Parathyroid adenoma (tissue), 2 donors: ENCODE data around the gene KLF12.

Experiments used
- H2AFZ ChIP-seq: fragments of 300-600 bp; sonication (generic); one replicate; pipeline ENCODE4 v1.7.0; 2017; ENCODE audit warnings: antibody characterized with exemption, mild to moderate bottlenecking
- H3K27ac ChIP-seq: fragments of 300-600 bp; sonication (generic); one replicate; pipeline ENCODE4 v1.7.0; 2017
- H3K27me3 ChIP-seq: fragments of 300-600 bp; sonication (generic); one replicate; pipeline ENCODE4 v1.7.0; 2017; ENCODE audit warnings: low read length; ENCODE audit not compliant: control insufficient read depth, insufficient read depth
- H3K36me3 ChIP-seq: fragments of 300-600 bp; sonication (generic); one replicate; pipeline ENCODE4 v1.7.0; 2017; ENCODE audit warnings: low read length; ENCODE audit not compliant: control insufficient read depth, insufficient read depth
- H3K4me1 ChIP-seq: fragments of 300-600 bp; sonication (generic); one replicate; pipeline ENCODE4 v1.7.0; 2017; ENCODE audit warnings: control low read depth
- H3K4me2 ChIP-seq: fragments of 300-600 bp; sonication (generic); one replicate; pipeline ENCODE4 v1.7.0; 2017; ENCODE audit warnings: low read length
- H3K4me3 ChIP-seq: fragments of 300-600 bp; sonication (generic); one replicate; pipeline ENCODE4 v1.7.0; 2017; ENCODE audit warnings: low read depth, low read length
- H3K79me2 ChIP-seq: fragments of 300-600 bp; sonication (generic); one replicate; pipeline ENCODE4 v1.7.0; 2017; ENCODE audit warnings: control low read depth
- H3K9ac ChIP-seq: fragments of 300-600 bp; sonication (generic); one replicate; pipeline ENCODE4 v1.7.0; 2017; ENCODE audit warnings: mild to moderate bottlenecking
- H3K9me3 ChIP-seq: fragments of 300-600 bp; sonication (generic); one replicate; pipeline ENCODE4 v1.7.0; 2017; ENCODE audit warnings: low read length; ENCODE audit not compliant: control insufficient read depth
- TF ChIP-seq, protein P1 (sequence below): fragments of 300-600 bp; sonication (generic); IDR thresholded peaks from one replicate; pipeline ENCODE4 v1.7.0; 2017; ENCODE audit warnings: antibody characterized with exemption, mild to moderate bottlenecking
- donor health status: primary hyperparathyroidism.

The KLF12 gene

DNA sequence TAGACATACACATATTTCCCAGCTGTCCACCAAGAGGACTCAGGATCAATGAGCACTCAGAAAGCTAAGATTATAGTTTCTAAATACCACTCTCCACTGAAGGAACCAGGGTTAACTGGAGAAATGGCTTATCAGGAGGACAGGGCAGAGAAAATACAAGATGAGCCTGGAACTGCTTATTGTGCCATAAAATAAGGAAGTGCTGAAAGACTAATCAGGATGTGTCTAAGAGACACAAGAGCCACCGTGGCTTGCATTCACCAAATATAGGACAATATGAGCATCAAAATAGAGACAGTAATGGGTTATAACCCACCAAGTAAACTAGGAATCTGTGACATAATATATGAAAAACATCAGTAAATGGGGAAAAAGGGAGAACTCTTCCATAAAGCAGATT, 32.8 kb downstream of the KLF12 start:
- Histone ChIP-seq H3K27me3 (no peaks in the 10 kb centered on the region), H3K36me3 (no peaks in the 10 kb centered on the region), H3K9ac (no peak overlapping the region), H3K27ac (no peak overlapping the region), H3K4me2 (no peak overlapping the region), H3K4me3 (no peak overlapping the region), H2AFZ (no peak overlapping the region), H3K4me1 (no peaks in the 10 kb centered on the region), H3K9me3 (no peaks in the 10 kb centered on the region), H3K79me2 (no peaks in the 10 kb centered on the region)
- TF ChIP-seq, protein P1, sequence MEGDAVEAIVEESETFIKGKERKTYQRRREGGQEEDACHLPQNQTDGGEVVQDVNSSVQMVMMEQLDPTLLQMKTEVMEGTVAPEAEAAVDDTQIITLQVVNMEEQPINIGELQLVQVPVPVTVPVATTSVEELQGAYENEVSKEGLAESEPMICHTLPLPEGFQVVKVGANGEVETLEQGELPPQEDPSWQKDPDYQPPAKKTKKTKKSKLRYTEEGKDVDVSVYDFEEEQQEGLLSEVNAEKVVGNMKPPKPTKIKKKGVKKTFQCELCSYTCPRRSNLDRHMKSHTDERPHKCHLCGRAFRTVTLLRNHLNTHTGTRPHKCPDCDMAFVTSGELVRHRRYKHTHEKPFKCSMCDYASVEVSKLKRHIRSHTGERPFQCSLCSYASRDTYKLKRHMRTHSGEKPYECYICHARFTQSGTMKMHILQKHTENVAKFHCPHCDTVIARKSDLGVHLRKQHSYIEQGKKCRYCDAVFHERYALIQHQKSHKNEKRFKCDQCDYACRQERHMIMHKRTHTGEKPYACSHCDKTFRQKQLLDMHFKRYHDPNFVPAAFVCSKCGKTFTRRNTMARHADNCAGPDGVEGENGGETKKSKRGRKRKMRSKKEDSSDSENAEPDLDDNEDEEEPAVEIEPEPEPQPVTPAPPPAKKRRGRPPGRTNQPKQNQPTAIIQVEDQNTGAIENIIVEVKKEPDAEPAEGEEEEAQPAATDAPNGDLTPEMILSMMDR = no peak

DNA sequence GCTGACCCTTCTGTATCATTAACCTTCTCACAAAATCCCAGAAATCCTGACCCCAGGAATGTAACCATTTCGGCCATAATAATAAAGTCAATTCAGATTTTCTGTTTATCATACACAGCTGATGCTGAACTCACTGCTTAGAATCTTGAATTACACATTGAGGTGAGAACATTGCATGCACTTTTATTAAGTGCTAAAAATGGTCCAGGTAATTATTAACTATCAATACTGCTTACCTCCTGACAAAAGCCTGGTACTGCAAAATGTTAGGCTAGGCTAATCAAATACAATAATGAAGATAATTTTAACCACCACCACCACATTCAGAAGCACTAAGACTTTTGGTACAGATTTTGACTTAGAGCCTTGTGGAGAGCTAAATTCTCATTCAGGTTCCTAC, 36.1 kb downstream of the KLF12 start:
- H3K27me3 ChIP-seq = no peaks in the 10 kb centered on the region
- H3K27ac ChIP-seq = no peak overlapping the region
- H3K36me3 ChIP-seq = no peaks in the 10 kb centered on the region
- no peaks in the 10 kb centered on the region for H3K4me1 ChIP-seq
- TF ChIP-seq, protein P1 = no peak
- H3K79me2 ChIP-seq = no peaks in the 10 kb centered on the region
- H3K9me3 ChIP-seq = no peaks in the 10 kb centered on the region
- no peak overlapping the region for H3K4me3 ChIP-seq
- H3K9ac ChIP-seq = no peak overlapping the region
- H2AFZ ChIP-seq = no peak overlapping the region
- no peak overlapping the region for H3K4me2 ChIP-seq

DNA sequence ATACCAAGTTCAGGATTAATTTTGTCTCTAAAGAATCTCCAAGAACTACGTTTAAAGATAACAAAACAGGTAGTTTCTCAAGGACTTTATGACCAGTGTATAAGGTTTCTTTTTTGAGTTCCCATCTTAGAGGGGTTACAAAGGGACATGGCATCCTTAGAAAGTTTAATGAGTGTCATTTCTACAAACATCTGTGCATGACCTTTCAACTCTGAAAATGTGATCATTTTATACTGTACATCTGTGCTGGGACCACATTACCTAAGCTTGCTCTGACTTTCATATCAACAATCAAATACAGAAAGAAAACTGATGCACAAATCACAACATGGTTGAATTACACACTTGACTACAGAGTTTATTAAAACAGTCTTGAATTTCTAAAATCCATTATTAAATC, 37.1 kb downstream of the KLF12 start:
- no peaks in the 10 kb centered on the region for H3K9me3 ChIP-seq
- H3K4me2 ChIP-seq = no peak overlapping the region
- no peaks in the 10 kb centered on the region for H3K36me3 ChIP-seq
- H3K79me2 ChIP-seq = no peaks in the 10 kb centered on the region
- H2AFZ ChIP-seq = no peak overlapping the region
- H3K4me1 ChIP-seq = no peaks in the 10 kb centered on the region
- TF ChIP-seq, protein P1 = no peak
- H3K27ac ChIP-seq = no peak overlapping the region
- H3K9ac ChIP-seq = no peak overlapping the region
- no peaks in the 10 kb centered on the region for H3K27me3 ChIP-seq
- H3K4me3 ChIP-seq = no peak overlapping the region

DNA sequence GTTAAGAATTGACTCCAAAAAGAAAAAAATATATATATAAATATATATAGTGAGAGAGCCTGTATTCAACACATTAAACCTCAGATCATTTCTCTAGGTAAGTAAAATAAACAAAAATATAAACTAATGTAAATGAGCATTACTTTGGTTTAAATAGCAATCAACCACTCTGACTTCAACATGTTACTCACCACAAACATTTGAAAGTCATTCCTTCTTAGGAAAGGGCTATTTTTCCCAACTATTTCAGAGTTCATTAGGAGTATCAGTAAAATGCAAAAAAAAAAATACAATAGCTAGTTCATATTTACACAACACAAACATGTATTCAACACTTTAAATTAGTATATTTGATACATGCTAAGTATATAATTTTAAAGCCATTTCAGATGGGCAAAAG, 40.5 kb downstream of the KLF12 start:
- no peak overlapping the region for H3K27ac ChIP-seq
- H3K4me2 ChIP-seq = no peak overlapping the region
- TF ChIP-seq, protein P1 = no peak
- no peak overlapping the region for H3K4me3 ChIP-seq
- H3K4me1 ChIP-seq = no peaks in the 10 kb centered on the region
- H2AFZ ChIP-seq = no peak overlapping the region
- no peaks in the 10 kb centered on the region for H3K27me3 ChIP-seq
- H3K79me2 ChIP-seq = no peaks in the 10 kb centered on the region
- H3K36me3 ChIP-seq = no peaks in the 10 kb centered on the region
- no peak overlapping the region for H3K9ac ChIP-seq
- no peaks in the 10 kb centered on the region for H3K9me3 ChIP-seq

DNA sequence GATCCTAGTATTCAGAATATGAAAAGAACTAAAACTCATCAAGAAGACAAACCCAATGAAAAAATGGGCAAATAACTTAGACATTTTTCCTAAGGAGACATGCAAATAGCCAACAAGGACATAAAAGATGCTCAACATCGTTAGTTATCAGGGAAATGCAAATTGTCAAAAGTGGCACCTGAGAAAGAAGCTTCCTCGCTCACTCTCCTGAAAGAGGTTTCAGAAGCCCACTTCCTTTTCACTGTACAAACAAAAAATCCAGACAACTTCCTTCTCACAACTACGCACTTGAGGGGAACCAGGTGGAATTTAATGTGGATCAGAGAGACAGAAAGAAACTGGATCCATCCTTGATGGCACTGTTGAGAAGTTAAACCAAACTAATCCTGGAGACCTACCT, 41.5 kb downstream of the KLF12 start:
- no peak overlapping the region for H3K4me2 ChIP-seq
- no peaks in the 10 kb centered on the region for H3K27me3 ChIP-seq
- H3K4me1 ChIP-seq = no peaks in the 10 kb centered on the region
- H3K27ac ChIP-seq = no peak overlapping the region
- no peak overlapping the region for H2AFZ ChIP-seq
- H3K4me3 ChIP-seq = no peak overlapping the region
- no peaks in the 10 kb centered on the region for H3K36me3 ChIP-seq
- H3K9me3 ChIP-seq = no peaks in the 10 kb centered on the region
- no peaks in the 10 kb centered on the region for H3K79me2 ChIP-seq
- H3K9ac ChIP-seq = no peak overlapping the region
- TF ChIP-seq, protein P1 = no peak
